Ishikawa (cell line): ENCODE data around the gene RAB6B.

Source experiments
- EP300 ChIP-seq: IDR thresholded peaks from 2 replicates; pipeline ENCODE4 v1.6.1; 2012; ENCODE audit warnings: borderline replicate concordance
- RAD21 ChIP-seq: IDR thresholded peaks from 2 replicates; pipeline ENCODE4 v1.6.1; 2012; ENCODE audit warnings: low read depth

- no peak for TF ChIP-seq EP300
- no peak for TF ChIP-seq RAD21
Measured at GRCh38 chr3:133812872-133813271, 82.8 kb downstream of the RAB6B start.
